CD14-positive monocyte (primary cell): ENCODE results near the gene TMPRSS11A. TPM values are rescaled to one million over a fixed set of nuclear protein-coding genes. Genes with fewer than 3 reads are reported as not detected.
A peak's percentile ranks its signal among the peaks of the same experiment; 100 is the strongest.

Experiments
- DNase-seq, 3 donors: peaks; one replicate each; pipeline ENCODE4 v3.0.0-alpha.2; 2011 to 2022
- H2AFZ ChIP-seq: 2 replicates; pipeline ENCODE4 v1.6.0; 2012; ENCODE audit warnings: mild to moderate bottlenecking, low read depth, low read length, inconsistent platforms; ENCODE audit not compliant: insufficient read depth, poor library complexity, severe bottlenecking
- H3K27ac ChIP-seq, 2 donors: 1 replicate in 1 of 2; 2 replicates in 1 of 2; pipeline ENCODE4 v1.5.1; 2012 to 2013; ENCODE audit warnings: low read length in 2 of 2, control low read depth in 1 of 2, inconsistent platforms in 1 of 2, low read depth in 1 of 2, mild to moderate bottlenecking in 1 of 2
- H3K27me3 ChIP-seq, 2 donors: one replicate each; pipeline versions ENCODE4 v1.6.0 to v1.6.1; 2011 to 2013; ENCODE audit warnings: low read length in 2 of 2; ENCODE audit not compliant: control insufficient read depth in 2 of 2, insufficient read depth in 2 of 2
- H3K36me3 ChIP-seq, 2 donors: replicated peaks in 1 of 2; 1 replicate in 1 of 2; 2 replicates in 1 of 2; pipeline versions ENCODE4 v1.5.1 to v1.6.1; 2012 to 2013; ENCODE audit warnings: low read length in 2 of 2, control low read depth in 1 of 2, inconsistent platforms in 1 of 2, mild to moderate bottlenecking in 1 of 2; ENCODE audit not compliant: insufficient read depth in 2 of 2, control insufficient read depth in 1 of 2
- H3K4me1 ChIP-seq, 2 donors: 1 replicate in 1 of 2; 2 replicates in 1 of 2; pipeline versions ENCODE4 v1.5.1 to v1.6.1; 2012 to 2013; ENCODE audit warnings: low read length in 2 of 2, control low read depth in 1 of 2, inconsistent platforms in 1 of 2, mild to moderate bottlenecking in 1 of 2, moderate library complexity in 1 of 2; ENCODE audit not compliant: insufficient read depth in 2 of 2, control insufficient read depth in 1 of 2
- H3K4me2 ChIP-seq: replicated peaks from 2 replicates; pipeline ENCODE3; 2012; ENCODE audit warnings: low read length, moderate library complexity, mild to moderate bottlenecking; ENCODE audit not compliant: poor library complexity, severe bottlenecking; ENCODE audit errors: extremely low read depth
- H3K4me3 ChIP-seq, 3 experiments: fragments of 200-600 bp in 1 of 3; sonication (generic) in 1 of 3; replicated peaks in 1 of 3; 1 replicate in 2 of 3; 2 replicates in 1 of 3; pipeline ENCODE4 v1.5.1; 2011 to 2013; ENCODE audit warnings: low read length in 3 of 3, mild to moderate bottlenecking in 3 of 3, control low read depth in 2 of 3, low read depth in 2 of 3, inconsistent platforms in 1 of 3, moderate library complexity in 1 of 3
- H3K79me2 ChIP-seq: 2 replicates; pipeline ENCODE4 v1.6.0; 2012; ENCODE audit warnings: mild to moderate bottlenecking, control low read depth, inconsistent platforms, low read length, moderate library complexity; ENCODE audit not compliant: insufficient read depth
- H3K9ac ChIP-seq: 2 replicates; pipeline ENCODE4 v1.6.0; 2017; ENCODE audit warnings: low read length, mild to moderate bottlenecking; ENCODE audit not compliant: insufficient read depth, poor library complexity, severe bottlenecking
- H3K9me3 ChIP-seq, 2 donors: replicated peaks in 1 of 2; 1 replicate in 1 of 2; 2 replicates in 1 of 2; pipeline versions ENCODE4 v1.5.1 to v1.6.1; 2012 to 2013; ENCODE audit warnings: low read length in 2 of 2, control low read depth in 1 of 2; ENCODE audit not compliant: control insufficient read depth in 1 of 2, insufficient read depth in 1 of 2
- H4K20me1 ChIP-seq: 2 replicates; pipeline ENCODE4 v1.6.0; 2012; ENCODE audit warnings: mild to moderate bottlenecking, low read length, control low read depth, moderate library complexity; ENCODE audit not compliant: insufficient read depth
- H3K27ac Mint-ChIP-seq, 7 donors: one replicate each; pipeline ENCODE4 v1.8.0; 2020; ENCODE audit warnings: mild to moderate bottlenecking in 7 of 7, mixed read lengths in 7 of 7, moderate library complexity in 6 of 7, inconsistent platforms in 2 of 7
- H3K27me3 Mint-ChIP-seq, 3 donors: one replicate each; pipeline ENCODE4 v1.8.0; 2021 to 2022; ENCODE audit warnings: low read depth in 3 of 3, mild to moderate bottlenecking in 3 of 3, mixed read lengths in 3 of 3, moderate library complexity in 3 of 3, inconsistent platforms in 1 of 3
- H3K36me3 Mint-ChIP-seq, 2 donors: one replicate each; pipeline ENCODE4 v1.8.0; 2020; ENCODE audit warnings: mixed read lengths in 2 of 2, inconsistent platforms in 1 of 2, mild to moderate bottlenecking in 1 of 2
- H3K4me1 Mint-ChIP-seq: one replicate; pipeline ENCODE4 v1.8.0; 2020; ENCODE audit warnings: mild to moderate bottlenecking, mixed read lengths
- H3K4me3 Mint-ChIP-seq, 2 donors: one replicate each; pipeline ENCODE4 v1.8.0; 2020; ENCODE audit warnings: mild to moderate bottlenecking in 2 of 2, mixed read lengths in 2 of 2, moderate library complexity in 1 of 2
- H3K9me3 Mint-ChIP-seq, 7 donors: one replicate each; pipeline ENCODE4 v1.8.0; 2020 to 2022; ENCODE audit warnings: mixed read lengths in 7 of 7, mild to moderate bottlenecking in 6 of 7, moderate library complexity in 6 of 7, inconsistent platforms in 2 of 7
- CTCF ChIP-seq: fragments of 200-600 bp; IDR thresholded peaks from one replicate; pipeline ENCODE4 v1.8.0; 2022; ENCODE audit warnings: antibody characterized with exemption, mild to moderate bottlenecking
- WGBS: methylation state at CpG from one replicate; pipeline ENCODE4 v1.1.5; 2013; ENCODE audit warnings: missing lambda C conversion rate; ENCODE audit not compliant: insufficient coverage; 5-methylcytosine and 5-hydroxymethylcytosine counted together
- intact Hi-C, 2 donors: fragments of 100-400 bp; cut with micrococcal nuclease; formaldehyde crosslinking; loops; one replicate each; pipeline versions ENCODE4 v1.15.0 to v1.15.1; 2023
- polyA plus RNA-seq, 3 donors: library from polyadenylated mRNA; depleted of rRNA in 1 of 3; unstranded in 2 of 3; stranded (reverse) in 1 of 3; fragments of 300-500 nt in 2 of 3; fragments of >200 nt in 1 of 3; fragmentation: Illumina TruSeq in 2 of 3; gene quantifications; 1 replicate in 2 of 3; 2 replicates in 1 of 3; pipeline ENCODE4 v1.2.3, GENCODE V29; 2012 to 2021

The TMPRSS11A gene
- polyA plus RNA-seq, 3 donors = not detected

- TF ChIP-seq CTCF = peak; percentile 90
- no CpG with 5 or more reads among the region's 6 CpGs for WGBS
- peaks cover 0 to 5% (median 2%) of the 10 kb centered on the region in 7 donors for H3K9me3 Mint-ChIP-seq
Measured at GRCh38 chr4:67909905-67910584, 53.2 kb downstream of the TMPRSS11A start.

GRCh38 chr4:67907650-67908049, 55.6 kb downstream of the TMPRSS11A start:
- Mint-ChIP-seq H3K9me3 (peaks cover 0 to 5% (median 2%) of the 10 kb centered on the region in 7 donors), H3K4me1 (peaks cover 3% of the 10 kb centered on the region), H3K4me3 (no peak overlapping the region), H3K27me3 (peaks cover 0 to 4% (median 0%) of the 10 kb centered on the region in 3 donors), H3K27ac (no peak overlapping the region), H3K36me3 (no peaks in the 10 kb centered on the region)
- 93% methylated on average over 3 of the region's 4 CpGs for WGBS
- no peak overlapping the region for H3K9ac ChIP-seq
- no peaks in the 10 kb centered on the region for H3K9me3 ChIP-seq
- no peak for DNase-seq
- TF ChIP-seq CTCF = no peak
- no peaks in the 10 kb centered on the region for H4K20me1 ChIP-seq
- no peaks in the 10 kb centered on the region for H3K36me3 ChIP-seq
- no peak overlapping the region for H2AFZ ChIP-seq
- no peaks in the 10 kb centered on the region for H3K27me3 ChIP-seq
- H3K4me2 ChIP-seq = no peak overlapping the region
- H3K27ac ChIP-seq = no peak overlapping the region
- no peaks in the 10 kb centered on the region for H3K4me1 ChIP-seq
- intact Hi-C loops = loop anchor here in 1 of 2 donors (5.0 kb wide), 1 partner anchor 35 kb away; no protein-coding TSS in a partner anchor
- H3K79me2 ChIP-seq = no peaks in the 10 kb centered on the region
- H3K4me3 ChIP-seq = no peak overlapping the region

More at GRCh38 chr4:67909905-67910584, 53.2 kb downstream of the TMPRSS11A start:
- no peaks in the 10 kb centered on the region for H3K79me2 ChIP-seq
- intact Hi-C loops = loop anchor here (5.0 kb wide), 1 partner anchor 38 kb away; no protein-coding TSS in a partner anchor
- H3K4me1 ChIP-seq = no peaks in the 10 kb centered on the region
- H3K36me3 ChIP-seq = no peaks in the 10 kb centered on the region
- H3K27me3 ChIP-seq = no peaks in the 10 kb centered on the region
- H4K20me1 ChIP-seq = no peaks in the 10 kb centered on the region
- H3K4me1 Mint-ChIP-seq = no peaks in the 10 kb centered on the region
- H2AFZ ChIP-seq = no peak overlapping the region
- H3K27ac Mint-ChIP-seq = no peak overlapping the region
- H3K27ac ChIP-seq = no peak overlapping the region
- peak; percentile 6 to 35 (median 14) for DNase-seq
- no peak overlapping the region for H3K4me3 ChIP-seq
- H3K4me3 Mint-ChIP-seq = no peak overlapping the region
- no peaks in the 10 kb centered on the region for H3K9me3 ChIP-seq
- H3K36me3 Mint-ChIP-seq = no peaks in the 10 kb centered on the region
- no peak overlapping the region for H3K4me2 ChIP-seq
- H3K9ac ChIP-seq = no peak overlapping the region
- H3K27me3 Mint-ChIP-seq = peaks cover 0 to 4% (median 0%) of the 10 kb centered on the region in 3 donors
